ENCODE measurements around the gene IL21R.

GRCh38 chr16:27475561-27475960 lies 73.6 kb downstream of the IL21R start:
- TF ChIP-seq CTCF (IDR thresholded peaks at IDR 0.05) (no peak), EZH2 (IDR thresholded peaks at IDR 0.05; ENCODE audit: borderline replicate concordance, insufficient read depth, low read depth, low read length, poor library complexity, severe bottlenecking) (no peak)
